HUES48 (cell line): ENCODE data around the gene ESR2.

Source experiments
- H3K27ac ChIP-seq: one replicate; pipeline ENCODE4 v1.7.0; 2013; ENCODE audit warnings: low read depth, low read length, inconsistent platforms
- H3K27me3 ChIP-seq: 2 replicates; pipeline ENCODE4 v1.6.1; 2013; ENCODE audit warnings: mild to moderate bottlenecking, low read length; ENCODE audit not compliant: control insufficient read depth, insufficient read depth
- H3K36me3 ChIP-seq: 2 replicates; pipeline ENCODE4 v1.6.1; 2013; ENCODE audit warnings: low read length; ENCODE audit not compliant: control insufficient read depth, insufficient read depth
- H3K4me1 ChIP-seq: 2 replicates; pipeline ENCODE4 v1.6.1; 2013; ENCODE audit warnings: mild to moderate bottlenecking, low read length; ENCODE audit not compliant: control insufficient read depth, insufficient read depth
- H3K4me3 ChIP-seq: 2 replicates; pipeline ENCODE4 v1.5.1; 2013; ENCODE audit warnings: mild to moderate bottlenecking, low read depth, low read length
- H3K9ac ChIP-seq: 2 replicates; pipeline ENCODE4 v1.6.1; 2013; ENCODE audit warnings: mild to moderate bottlenecking, low read depth, low read length, moderate library complexity
- H3K9me3 ChIP-seq: 2 replicates; pipeline ENCODE4 v1.6.1; 2013; ENCODE audit warnings: low read length; ENCODE audit not compliant: control insufficient read depth, insufficient read depth

ESR2 gene

GRCh38 chr14:64109819-64110554 is 184.2 kb downstream of the ESR2 start:
- Histone ChIP-seq H3K36me3 (peaks cover 36% of the 10 kb centered on the region), H3K4me3 (no peak overlapping the region), H3K27me3 (no peaks in the 10 kb centered on the region), H3K4me1 (no peaks in the 10 kb centered on the region), H3K27ac (no peak overlapping the region), H3K9ac (no peak overlapping the region), H3K9me3 (no peaks in the 10 kb centered on the region)

GRCh38 chr14:64107438-64107837 is 186.7 kb downstream of the ESR2 start:
- Histone ChIP-seq H3K4me3 (no peak overlapping the region), H3K4me1 (no peaks in the 10 kb centered on the region), H3K27me3 (no peaks in the 10 kb centered on the region), H3K36me3 (peaks cover 39% of the 10 kb centered on the region), H3K9me3 (no peaks in the 10 kb centered on the region), H3K27ac (no peak overlapping the region), H3K9ac (no peak overlapping the region)

- Histone ChIP-seq H3K36me3 (peaks cover 39% of the 10 kb centered on the region), H3K4me1 (peaks cover 6% of the 10 kb centered on the region; the same call in 1 of the 2 replicates), H3K9me3 (no peaks in the 10 kb centered on the region), H3K27me3 (no peaks in the 10 kb centered on the region), H3K9ac (no peak overlapping the region), H3K4me3 (no peak overlapping the region), H3K27ac (no peak overlapping the region)
Observed at GRCh38 chr14:64098120-64098519, 196.1 kb downstream of the ESR2 start.

- Histone ChIP-seq H3K9ac (no peak overlapping the region), H3K36me3 (peaks cover 39% of the 10 kb centered on the region), H3K4me1 (peaks cover 12% of the 10 kb centered on the region; the same call in 1 of the 2 replicates), H3K27me3 (no peaks in the 10 kb centered on the region), H3K9me3 (no peaks in the 10 kb centered on the region), H3K4me3 (no peak overlapping the region), H3K27ac (no peak overlapping the region)
Observed at GRCh38 chr14:64095620-64096019, 198.6 kb downstream of the ESR2 start.

DNA sequence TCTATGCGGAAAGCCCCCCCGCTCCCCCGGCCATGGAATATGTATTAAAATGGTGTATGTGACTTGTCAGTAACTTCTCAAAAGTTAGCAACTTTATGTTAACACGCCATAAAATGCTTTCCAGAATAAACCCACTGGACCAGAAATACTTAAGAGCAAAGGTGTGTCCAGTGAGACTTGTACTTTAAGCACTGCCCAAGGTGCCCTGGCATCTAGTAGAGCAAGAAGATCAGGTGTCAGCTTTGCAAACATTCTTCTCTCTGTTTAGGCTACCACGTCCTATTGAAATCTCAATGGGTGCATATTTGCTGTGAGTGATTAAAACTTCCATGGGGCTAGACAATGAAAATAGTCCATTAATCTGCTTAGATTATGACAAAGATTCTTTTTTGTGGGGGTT is 201.2 kb downstream of the ESR2 start:
- Histone ChIP-seq H3K9ac (no peak overlapping the region), H3K27me3 (no peaks in the 10 kb centered on the region), H3K9me3 (no peaks in the 10 kb centered on the region)

GRCh38 chr14:64092338-64092737 is 201.8 kb downstream of the ESR2 start:
- Histone ChIP-seq H3K4me1 (peaks cover 25% of the 10 kb centered on the region), H3K9me3 (no peaks in the 10 kb centered on the region), H3K27me3 (no peaks in the 10 kb centered on the region), H3K9ac (no peak overlapping the region), H3K36me3 (peaks cover 21% of the 10 kb centered on the region), H3K4me3 (no peak overlapping the region), H3K27ac (no peak overlapping the region)

More for the DNA sequence above, 201.2 kb downstream of the ESR2 start:
- peaks cover 25% of the 10 kb centered on the region for H3K4me1 ChIP-seq
- H3K36me3 ChIP-seq = peaks cover 24% of the 10 kb centered on the region
- H3K27ac ChIP-seq = no peak overlapping the region
- no peak overlapping the region for H3K4me3 ChIP-seq

DNA sequence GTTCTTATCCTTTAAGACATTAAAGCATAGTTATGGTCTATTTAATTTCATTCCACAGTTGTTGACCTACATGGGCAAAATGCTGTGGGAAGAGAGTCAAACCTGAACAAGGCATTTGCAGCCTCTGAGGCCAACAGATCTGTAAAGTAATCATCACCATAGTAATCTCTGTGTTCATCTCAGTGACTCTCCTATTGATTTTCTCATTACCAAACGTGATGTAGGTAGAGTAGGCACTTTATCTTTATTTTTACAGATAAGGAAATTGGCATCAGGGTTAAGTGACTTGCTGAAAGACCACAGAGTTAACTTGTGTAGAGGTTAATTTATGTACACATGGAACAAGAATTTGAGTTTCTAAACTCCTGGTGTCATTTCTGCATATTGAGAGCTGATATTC is 203.0 kb downstream of the ESR2 start:
- Histone ChIP-seq H3K27me3 (no peaks in the 10 kb centered on the region), H3K9ac (no peak overlapping the region), H3K4me1 (peaks cover 25% of the 10 kb centered on the region), H3K9me3 (no peaks in the 10 kb centered on the region), H3K4me3 (no peak overlapping the region), H3K36me3 (peaks cover 20% of the 10 kb centered on the region), H3K27ac (no peak overlapping the region)

DNA sequence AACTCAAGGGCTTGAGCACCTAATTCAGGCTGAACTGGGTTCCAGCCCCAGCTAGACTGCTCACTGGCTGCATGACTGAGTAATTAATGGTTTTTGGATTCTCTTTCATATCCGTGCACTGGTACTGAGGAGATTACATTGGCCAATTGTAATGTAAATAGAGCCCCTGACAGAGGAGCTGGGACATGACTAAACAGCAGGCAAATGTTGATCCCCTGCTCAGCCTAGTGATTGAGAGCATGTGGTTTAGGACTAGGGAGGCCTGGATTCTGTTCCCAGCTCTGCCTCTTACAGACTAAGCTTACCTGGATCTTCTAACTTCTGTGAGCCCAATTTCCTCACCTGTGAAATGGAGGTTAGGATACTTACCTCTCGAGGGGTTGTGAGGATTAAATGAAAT is 204.3 kb downstream of the ESR2 start:
- Histone ChIP-seq H3K4me1 (peaks cover 21% of the 10 kb centered on the region), H3K9me3 (no peaks in the 10 kb centered on the region), H3K36me3 (peaks cover 17% of the 10 kb centered on the region), H3K27ac (peak overlapping the region; percentile 51), H3K4me3 (no peak overlapping the region), H3K9ac (no peak overlapping the region), H3K27me3 (no peaks in the 10 kb centered on the region)

GRCh38 chr14:64088647-64088964 is 205.6 kb downstream of the ESR2 start:
- H3K4me3 ChIP-seq = no peak overlapping the region
- H3K9me3 ChIP-seq = no peaks in the 10 kb centered on the region
- H3K27me3 ChIP-seq = no peaks in the 10 kb centered on the region
- peaks cover 21% of the 10 kb centered on the region for H3K4me1 ChIP-seq
- no peak overlapping the region for H3K27ac ChIP-seq
- no peak overlapping the region for H3K9ac ChIP-seq
- peaks cover 19% of the 10 kb centered on the region for H3K36me3 ChIP-seq

DNA sequence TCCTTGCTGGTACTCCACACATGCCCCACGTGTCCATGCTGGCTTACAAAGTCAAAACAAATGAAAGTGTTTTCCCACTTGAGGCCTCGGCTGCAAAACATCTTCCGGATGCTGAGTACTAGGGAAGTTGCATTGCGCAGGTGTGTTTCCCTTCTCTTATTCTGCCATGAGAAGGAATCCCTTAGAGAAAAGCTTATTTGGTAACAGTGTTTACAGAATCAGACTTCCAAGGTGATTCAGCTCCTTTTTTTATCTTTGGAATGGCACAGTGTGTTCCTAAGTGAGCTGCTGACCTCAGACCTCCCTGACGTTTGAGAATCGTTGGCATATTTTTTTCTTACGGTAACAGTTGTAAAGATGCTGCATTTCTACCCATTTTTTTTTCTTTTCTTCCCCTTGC is 211.3 kb downstream of the ESR2 start:
- no peaks in the 10 kb centered on the region for H3K27me3 ChIP-seq
- H3K36me3 ChIP-seq = peaks cover 45% of the 10 kb centered on the region
- no peak overlapping the region for H3K4me3 ChIP-seq
- no peak overlapping the region for H3K27ac ChIP-seq
- H3K4me1 ChIP-seq = no peaks in the 10 kb centered on the region
- no peaks in the 10 kb centered on the region for H3K9me3 ChIP-seq
- no peak overlapping the region for H3K9ac ChIP-seq

- H3K36me3 ChIP-seq = peaks cover 42% of the 10 kb centered on the region
- H3K27me3 ChIP-seq = no peaks in the 10 kb centered on the region
- no peaks in the 10 kb centered on the region for H3K4me1 ChIP-seq
- H3K4me3 ChIP-seq = no peak overlapping the region
- H3K9me3 ChIP-seq = no peaks in the 10 kb centered on the region
- H3K27ac ChIP-seq = no peak overlapping the region
- H3K9ac ChIP-seq = no peak overlapping the region
Observed at GRCh38 chr14:64081174-64081746, 212.9 kb downstream of the ESR2 start.
